ENCODE measurements around the gene CFAP68. TPM values are rescaled to one million over a fixed set of nuclear protein-coding genes. Genes with fewer than 3 reads are reported as not detected.

Gene CFAP68
- total and polyA plus RNA-seq, 2 of the 13 experiments (the other 11 are each of a cell fraction or from before 2014, with no cell fraction given): 22.2 to 25.6 TPM

- TF ChIP-seq ZFP90 (CRISPR knock-in tag; IDR thresholded peaks at IDR 0.05; ENCODE audit: borderline replicate concordance) (no peak), TOPORS (CRISPR knock-in tag; IDR thresholded peaks at IDR 0.05) (no peak), ZNF207 (IDR thresholded peaks at IDR 0.05; ENCODE audit: borderline replicate concordance) (no peak), ZNF589 (CRISPR knock-in tag; conservative IDR thresholded peaks at IDR 0.05) (no peak), ARID3A (IDR thresholded peaks at IDR 0.05; ENCODE audit: low read depth, low read length) (no peak), ATF7 (IDR thresholded peaks at IDR 0.05) (peak; percentile 23; the same call in 1 of the 2 replicates), ATF7 (CRISPR knock-in tag; IDR thresholded peaks at IDR 0.05) (no peak), ZNF354B (CRISPR knock-in tag; IDR thresholded peaks at IDR 0.05) (no peak), LBX2 (CRISPR knock-in tag; IDR thresholded peaks at IDR 0.05; ENCODE audit: borderline replicate concordance) (no peak), HNRNPLL (IDR thresholded peaks at IDR 0.05; ENCODE audit: low read depth, low read length, poor library complexity, severe bottlenecking) (no peak), ZNF570 (CRISPR knock-in tag; IDR thresholded peaks at IDR 0.05; ENCODE audit: borderline replicate concordance) (no peak), ATF4 (CRISPR knock-in tag; IDR thresholded peaks at IDR 0.05) (peak in 1 of 2 experiments; percentile 31; a peak in 1 of 4 replicates), NFIB (CRISPR knock-in tag; IDR thresholded peaks at IDR 0.05; ENCODE audit: borderline replicate concordance) (no peak), ZNF235 (CRISPR knock-in tag; IDR thresholded peaks at IDR 0.05; ENCODE audit: borderline replicate concordance) (no peak), ZNF333 (CRISPR knock-in tag; IDR thresholded peaks at IDR 0.05; ENCODE audit: borderline replicate concordance) (no peak), ZNF691 (CRISPR knock-in tag; IDR thresholded peaks at IDR 0.05; ENCODE audit: borderline replicate concordance, low read depth) (no peak), ZSCAN22 (CRISPR knock-in tag; IDR thresholded peaks at IDR 0.05) (no peak), ARID5B (CRISPR knock-in tag; IDR thresholded peaks at IDR 0.05) (peak; percentile 57; the same call in 1 of the 2 replicates), RELA (CRISPR knock-in tag; IDR thresholded peaks at IDR 0.05) (no peak), RXRA (CRISPR knock-in tag; IDR thresholded peaks at IDR 0.05) (no peak), ZNF720 (CRISPR knock-in tag; IDR thresholded peaks at IDR 0.05) (no peak), MXD1 (CRISPR knock-in tag; IDR thresholded peaks at IDR 0.05) (no peak)
Measured at GRCh38 chr11:111933872-111934271, 54.5 kb downstream of the CFAP68 start (continued).
